NCI-H187 treated with DMSO at 0.1 percent for 48 hours (cell line): ENCODE measurements around the gene GRB10.
"Not testable (repeated sequence)": the region's sequence is repeated elsewhere in the genome, so short reads cannot be mapped to it uniquely, and the experiment has no call there.

Source experiments
- DNase-seq: peaks from one replicate; lab custom pipeline; 2025; lab: John Stamatoyannopoulos, UW

The GRB10 gene

GRCh38 chr7:50743016-50743415, 39.7 kb downstream of the GRB10 start:
- no peak for DNase-seq

- DNase-seq: no peak
These were observed 40.3 kb downstream of the GRB10 start for GRCh38 chr7:50742401-50742800.

GRCh38 chr7:50739744-50740435, 42.8 kb downstream of the GRB10 start:
- DNase-seq: no peak

GRCh38 chr7:50738932-50739331, 43.8 kb downstream of the GRB10 start:
- no peak for DNase-seq

- DNase-seq: not testable (repeated sequence)
These were observed 46.9 kb downstream of the GRB10 start for GRCh38 chr7:50735836-50736235.

GRCh38 chr7:50735333-50735732, 47.4 kb downstream of the GRB10 start:
- DNase-seq: no peak

DNA sequence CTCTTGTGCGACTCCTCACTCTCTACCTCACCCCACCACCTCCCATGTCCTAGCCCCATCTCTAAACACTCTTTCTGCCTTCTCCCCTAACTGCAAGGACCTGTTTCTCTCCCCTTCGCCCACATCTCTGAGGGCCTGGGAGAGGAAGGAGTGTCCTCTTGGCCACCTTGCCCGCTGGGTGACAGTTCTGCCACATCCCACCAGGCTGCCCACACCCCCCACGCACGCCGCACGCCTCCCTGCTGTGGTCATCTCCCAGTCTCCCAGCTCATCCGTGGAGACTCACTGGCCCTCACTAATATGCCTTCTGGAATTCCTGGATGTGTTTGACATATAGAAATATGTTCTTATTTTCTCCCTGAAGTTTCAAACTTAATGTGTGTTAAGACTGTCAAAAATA, 48.5 kb downstream of the GRB10 start:
- no peak for DNase-seq

DNA sequence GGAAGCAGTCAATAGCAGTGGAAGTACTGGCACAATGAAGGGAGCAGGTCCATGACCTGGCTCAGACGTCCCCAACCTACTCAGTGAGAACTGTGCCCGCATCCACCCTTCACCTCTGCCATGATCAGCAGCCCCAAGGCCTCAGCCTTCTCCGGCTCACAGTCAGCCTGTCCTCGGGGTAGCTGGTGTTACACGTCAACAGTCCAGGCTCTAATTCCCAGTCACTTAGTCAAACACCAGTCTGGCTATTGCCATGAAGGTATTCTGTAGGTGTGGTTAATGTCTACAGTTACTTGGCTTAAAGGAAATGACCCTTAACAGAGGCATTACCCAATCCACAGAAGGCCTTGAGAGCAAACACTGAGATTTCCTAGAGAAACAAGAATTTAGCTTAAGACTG, 49.1 kb downstream of the GRB10 start:
- no peak for DNase-seq

GRCh38 chr7:50731703-50732582, 50.8 kb downstream of the GRB10 start:
- no peak for DNase-seq

- no peak for DNase-seq
These were observed 52.0 kb downstream of the GRB10 start for GRCh38 chr7:50730446-50731400.

- no peak for DNase-seq
These were observed 52.7 kb downstream of the GRB10 start for GRCh38 chr7:50729962-50730361.

GRCh38 chr7:50728184-50728583, 54.5 kb downstream of the GRB10 start:
- DNase-seq: no peak

DNA sequence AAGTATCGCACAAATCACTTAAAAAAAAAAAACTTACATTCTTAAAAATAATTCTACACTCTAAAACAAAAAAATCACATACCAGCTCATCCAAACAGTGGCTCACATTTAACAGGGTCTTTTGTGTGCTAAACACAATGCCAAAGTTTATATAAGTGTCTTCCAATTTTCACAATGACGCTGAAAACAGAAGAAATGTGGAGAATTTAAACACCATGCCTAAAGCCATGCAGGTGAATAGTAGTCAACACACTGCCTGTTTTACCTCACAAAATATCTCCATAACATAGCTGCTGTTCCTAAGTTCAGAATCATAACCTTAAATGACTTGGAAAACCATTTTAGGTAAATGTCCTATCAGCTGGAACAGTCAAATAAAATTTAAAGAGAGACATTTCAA, 55.0 kb downstream of the GRB10 start:
- no peak for DNase-seq

- DNase-seq: no peak
These were observed 55.6 kb downstream of the GRB10 start for GRCh38 chr7:50727072-50727471.

GRCh38 chr7:50725774-50726173, 56.9 kb downstream of the GRB10 start:
- no peak for DNase-seq

DNA sequence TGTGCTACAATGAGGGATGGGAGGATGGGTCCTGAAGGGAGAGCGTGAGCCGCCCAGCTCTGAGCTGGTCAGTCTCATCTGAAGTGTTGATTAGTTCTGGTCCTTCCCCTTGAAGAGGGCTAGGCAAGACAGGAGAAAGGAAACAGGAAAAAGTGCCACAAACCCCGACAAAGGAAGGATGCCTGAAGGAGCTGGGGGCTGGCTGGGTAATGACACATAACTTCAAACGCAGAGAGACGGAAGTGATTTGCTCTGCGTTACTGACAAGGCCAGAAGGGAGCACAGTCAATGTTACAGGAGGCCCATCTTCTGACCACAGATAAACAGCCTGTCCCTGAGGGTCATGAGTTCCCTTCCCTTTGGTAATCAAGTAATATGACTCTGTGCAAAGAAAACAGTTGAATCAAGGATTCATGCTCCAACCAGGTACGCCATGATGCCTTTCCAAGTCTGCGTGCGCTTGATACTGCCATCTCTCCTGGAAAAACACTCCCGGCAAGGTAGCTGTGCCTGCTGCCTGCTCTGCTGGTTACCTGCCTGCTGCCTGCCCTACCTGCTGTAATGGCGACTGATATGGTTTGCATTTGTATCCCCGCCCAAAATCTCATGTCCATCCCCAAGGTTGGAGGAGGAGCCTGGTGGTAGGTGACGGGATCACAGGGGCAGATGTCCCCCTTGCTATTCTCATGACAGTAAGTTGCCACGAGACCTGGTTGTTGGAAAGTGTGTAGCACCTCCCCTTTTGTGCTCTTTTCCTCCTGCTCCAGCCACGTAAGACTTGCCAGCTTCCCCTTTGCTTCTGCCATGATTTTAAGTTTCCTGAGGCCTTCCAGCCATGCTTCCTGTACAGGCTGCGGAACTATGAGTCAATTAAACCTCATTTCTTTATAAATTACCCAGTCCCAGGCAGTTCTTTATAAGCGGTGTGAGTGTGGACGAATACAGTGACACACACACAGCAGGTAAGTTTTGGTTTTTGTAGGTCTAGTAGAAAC, 57.9 kb downstream of the GRB10 start:
- no peak for DNase-seq

DNA sequence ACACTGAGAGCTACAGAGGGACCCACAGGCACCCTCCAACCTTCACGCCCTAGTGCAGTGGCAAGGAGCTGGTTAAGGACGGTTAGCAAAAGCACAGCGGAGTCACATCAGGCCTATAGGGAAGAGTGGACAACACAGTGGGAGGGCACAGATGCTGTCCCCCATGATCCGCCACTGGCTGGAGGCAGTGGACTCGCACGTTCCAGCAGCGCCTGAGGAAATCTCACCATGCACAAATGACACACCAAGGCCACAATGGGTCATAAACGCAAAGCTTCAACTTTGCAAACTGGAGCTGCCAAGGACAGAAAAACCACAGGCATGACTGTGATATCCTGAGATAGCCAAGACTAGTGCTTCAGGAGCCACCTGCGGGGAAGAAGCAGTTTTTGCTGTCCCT, 58.8 kb downstream of the GRB10 start:
- no peak for DNase-seq

DNA sequence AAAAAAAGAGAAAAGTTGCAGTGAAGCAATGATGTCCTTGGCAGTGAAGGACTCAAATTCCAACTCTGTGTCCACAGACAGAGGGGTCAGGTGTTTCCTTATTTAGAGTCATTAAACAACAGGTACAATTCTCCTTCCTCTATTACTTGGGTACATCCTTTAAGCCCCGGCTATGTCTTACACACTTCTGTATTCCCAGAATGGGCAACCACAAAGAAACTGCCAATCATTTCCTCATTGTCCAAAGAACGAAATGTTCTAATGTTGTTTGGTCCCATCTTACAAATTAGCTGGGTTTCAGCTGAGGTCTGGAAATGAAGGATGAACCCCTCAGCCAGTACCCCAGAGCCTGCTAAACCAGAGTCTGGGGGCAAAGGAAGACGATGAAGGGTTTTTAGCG, 59.5 kb downstream of the GRB10 start:
- DNase-seq: no peak

- no peak for DNase-seq
These were observed 60.9 kb downstream of the GRB10 start for GRCh38 chr7:50721661-50722259.

DNA sequence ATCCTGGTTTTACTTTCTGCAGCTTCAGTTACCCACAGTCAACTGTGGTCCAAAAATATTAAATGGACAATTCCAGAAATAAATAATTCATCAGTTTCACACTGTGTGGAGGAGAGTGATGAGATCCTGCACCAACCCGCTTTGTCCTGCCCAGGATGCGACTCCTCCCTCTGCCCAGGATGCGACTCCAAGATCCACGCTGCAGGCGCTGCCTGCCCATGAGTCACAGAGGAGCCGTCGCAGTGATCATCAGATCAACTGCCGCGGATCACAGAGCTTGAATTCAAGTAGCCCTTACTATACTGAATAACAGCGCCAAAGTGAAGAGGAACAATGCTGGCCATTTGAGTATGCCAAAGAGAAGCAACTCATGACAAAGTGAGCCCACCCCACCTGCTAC, 61.5 kb downstream of the GRB10 start:
- no peak for DNase-seq

- DNase-seq: no peak
These were observed 62.4 kb downstream of the GRB10 start for GRCh38 chr7:50720295-50720694.
